ENCODE results near the gene CYP2W1.

Gene CYP2W1

DNA sequence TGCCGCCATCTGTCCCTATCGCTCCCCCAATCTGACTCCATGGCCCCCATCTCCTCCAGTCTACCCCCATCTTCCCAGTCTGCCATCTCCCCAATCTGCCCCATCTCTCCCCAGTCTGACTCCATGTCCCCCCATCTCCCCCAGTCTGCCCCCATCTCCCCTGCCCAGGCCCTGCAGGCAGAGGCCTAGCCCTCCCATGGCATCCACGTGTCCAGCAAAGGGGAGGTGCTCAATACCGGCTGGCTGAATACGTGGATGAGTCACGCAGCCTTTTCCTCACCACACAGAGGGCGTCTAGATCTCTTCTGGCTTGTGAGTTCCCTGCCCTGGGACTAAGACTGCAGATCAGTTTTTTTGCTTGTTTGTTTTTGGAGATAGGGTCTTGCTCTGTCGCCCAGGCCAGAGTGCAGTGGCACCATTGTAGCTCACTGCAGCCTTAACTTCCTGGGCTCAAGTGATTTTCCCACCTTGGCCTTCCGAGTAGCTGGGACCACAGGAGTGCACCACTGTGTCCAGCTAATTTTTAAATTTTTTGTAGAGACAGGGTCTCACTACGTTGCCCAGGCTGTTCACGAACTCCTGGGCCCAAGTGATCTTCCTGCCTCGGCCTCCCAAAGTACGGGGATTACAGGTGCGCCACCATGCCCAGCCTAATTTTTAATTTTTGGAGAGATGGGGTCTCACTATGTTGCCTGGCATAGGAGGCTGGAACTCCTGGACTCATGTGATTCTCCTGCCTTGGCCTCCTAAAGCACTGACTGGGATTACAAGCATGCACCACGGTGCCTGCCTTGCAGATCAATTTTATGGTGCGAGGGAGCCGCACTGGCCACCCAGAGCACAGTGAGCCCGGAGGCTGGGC lies 46.0 kb downstream of the CYP2W1 start:
- ChIA-PET CTCF (interaction anchor here (0.7 to 2.7 kb wide), 3 partner anchors 14 to 36 kb away, joined by 3 to 12 read pairs (median 7); partner anchors contain the start of gene GPR146), POLR2A (no interaction called here)
- DNase-seq (ENCODE audit: extremely low spot score) = peak; percentile 83
- TF ChIP-seq, protein P1, sequence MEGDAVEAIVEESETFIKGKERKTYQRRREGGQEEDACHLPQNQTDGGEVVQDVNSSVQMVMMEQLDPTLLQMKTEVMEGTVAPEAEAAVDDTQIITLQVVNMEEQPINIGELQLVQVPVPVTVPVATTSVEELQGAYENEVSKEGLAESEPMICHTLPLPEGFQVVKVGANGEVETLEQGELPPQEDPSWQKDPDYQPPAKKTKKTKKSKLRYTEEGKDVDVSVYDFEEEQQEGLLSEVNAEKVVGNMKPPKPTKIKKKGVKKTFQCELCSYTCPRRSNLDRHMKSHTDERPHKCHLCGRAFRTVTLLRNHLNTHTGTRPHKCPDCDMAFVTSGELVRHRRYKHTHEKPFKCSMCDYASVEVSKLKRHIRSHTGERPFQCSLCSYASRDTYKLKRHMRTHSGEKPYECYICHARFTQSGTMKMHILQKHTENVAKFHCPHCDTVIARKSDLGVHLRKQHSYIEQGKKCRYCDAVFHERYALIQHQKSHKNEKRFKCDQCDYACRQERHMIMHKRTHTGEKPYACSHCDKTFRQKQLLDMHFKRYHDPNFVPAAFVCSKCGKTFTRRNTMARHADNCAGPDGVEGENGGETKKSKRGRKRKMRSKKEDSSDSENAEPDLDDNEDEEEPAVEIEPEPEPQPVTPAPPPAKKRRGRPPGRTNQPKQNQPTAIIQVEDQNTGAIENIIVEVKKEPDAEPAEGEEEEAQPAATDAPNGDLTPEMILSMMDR (IDR thresholded peaks at IDR 0.05; ENCODE audit: control extremely low read depth, extremely low read depth, low read depth, missing control alignments) = no peak

DNA sequence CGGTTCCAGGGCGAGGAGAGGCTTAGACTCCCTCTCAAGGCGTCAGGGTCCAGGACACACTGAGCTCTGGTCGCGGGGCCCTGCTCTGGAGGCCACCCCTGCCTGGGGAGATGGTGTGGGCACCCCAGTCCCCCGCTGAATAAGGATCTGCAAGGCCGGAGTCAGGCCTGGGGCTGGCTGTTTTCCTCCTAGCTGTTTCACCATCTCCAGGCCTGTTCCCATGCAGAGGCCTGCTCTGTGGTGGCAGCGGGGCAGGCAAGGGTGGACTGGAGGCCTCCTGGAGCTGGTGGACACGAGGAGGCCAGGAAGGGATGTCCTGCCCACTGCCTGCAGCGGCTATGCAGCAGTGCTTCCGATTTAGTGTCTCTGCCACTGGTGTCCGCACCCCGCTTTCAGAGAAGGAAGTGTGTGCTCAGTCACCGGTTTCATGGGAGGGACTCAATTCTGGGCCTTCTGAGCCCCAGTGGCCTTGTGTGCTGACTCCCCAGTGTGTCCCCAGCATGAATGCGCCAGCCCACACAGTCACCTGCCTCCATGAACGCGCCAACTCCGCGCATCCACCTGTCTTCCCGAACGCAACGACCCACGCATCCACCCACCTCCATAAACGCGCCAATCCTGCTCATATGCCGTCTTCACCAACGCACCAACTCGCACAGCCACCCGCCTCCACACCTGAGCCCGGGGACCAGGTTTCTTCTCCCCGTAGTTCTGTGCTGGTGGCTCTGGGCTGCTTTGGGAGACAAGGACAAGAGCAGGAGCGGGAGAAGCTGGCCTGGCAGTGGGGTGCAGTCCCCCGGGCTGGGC lies 46.9 kb downstream of the CYP2W1 start:
- CTCF ChIA-PET = interaction anchor here (1.6 to 2.7 kb wide), 2 partner anchors 14 to 37 kb away, joined by 7 to 12 read pairs; partner anchors contain the start of gene GPR146
- no peak for DNase-seq (ENCODE audit: extremely low spot score)
- POLR2A ChIA-PET = no interaction called here
- TF ChIP-seq, protein P1 (IDR thresholded peaks at IDR 0.05; ENCODE audit: control extremely low read depth, extremely low read depth, low read depth, missing control alignments) = no peak

DNA sequence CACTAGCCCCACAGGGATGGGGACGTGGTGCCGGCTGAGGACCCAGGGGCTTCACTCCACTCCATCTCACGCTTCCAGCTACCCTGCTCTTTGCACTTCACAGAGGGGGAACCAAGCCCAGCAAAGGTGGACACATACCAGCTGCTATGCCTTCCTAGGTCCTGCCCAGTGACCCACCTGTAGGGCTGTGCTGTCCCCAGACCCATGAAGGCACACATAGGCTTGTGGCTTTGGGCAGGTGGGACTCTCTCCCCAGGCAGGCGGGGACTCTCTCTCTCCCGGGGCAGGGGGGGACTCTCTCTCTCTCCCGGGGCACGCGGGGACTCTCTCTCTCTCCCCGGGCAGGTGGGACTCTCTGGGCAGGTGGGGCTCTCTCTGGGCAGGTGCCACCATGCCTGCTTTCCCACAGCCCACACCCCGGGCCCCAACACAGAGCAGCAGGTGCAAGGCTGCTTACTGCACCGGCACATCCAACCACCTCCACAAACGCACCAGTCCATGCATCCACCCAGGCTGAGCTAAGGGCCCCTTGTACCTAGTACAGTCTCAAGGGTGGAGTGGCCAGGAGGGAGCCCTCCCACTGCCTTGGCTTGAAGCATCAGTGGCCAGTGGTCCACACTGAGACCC lies 47.6 kb downstream of the CYP2W1 start:
- no peak for DNase-seq (ENCODE audit: extremely low spot score)
- TF ChIP-seq, protein P1 (IDR thresholded peaks at IDR 0.05; ENCODE audit: control extremely low read depth, extremely low read depth, low read depth, missing control alignments) = no peak
- ChIA-PET POLR2A (no interaction called here), CTCF (interaction anchor here (0.8 to 2.7 kb wide), 2 partner anchors 13 to 37 kb away, joined by 3 to 12 read pairs; partner anchors contain the start of gene GPR146)

DNA sequence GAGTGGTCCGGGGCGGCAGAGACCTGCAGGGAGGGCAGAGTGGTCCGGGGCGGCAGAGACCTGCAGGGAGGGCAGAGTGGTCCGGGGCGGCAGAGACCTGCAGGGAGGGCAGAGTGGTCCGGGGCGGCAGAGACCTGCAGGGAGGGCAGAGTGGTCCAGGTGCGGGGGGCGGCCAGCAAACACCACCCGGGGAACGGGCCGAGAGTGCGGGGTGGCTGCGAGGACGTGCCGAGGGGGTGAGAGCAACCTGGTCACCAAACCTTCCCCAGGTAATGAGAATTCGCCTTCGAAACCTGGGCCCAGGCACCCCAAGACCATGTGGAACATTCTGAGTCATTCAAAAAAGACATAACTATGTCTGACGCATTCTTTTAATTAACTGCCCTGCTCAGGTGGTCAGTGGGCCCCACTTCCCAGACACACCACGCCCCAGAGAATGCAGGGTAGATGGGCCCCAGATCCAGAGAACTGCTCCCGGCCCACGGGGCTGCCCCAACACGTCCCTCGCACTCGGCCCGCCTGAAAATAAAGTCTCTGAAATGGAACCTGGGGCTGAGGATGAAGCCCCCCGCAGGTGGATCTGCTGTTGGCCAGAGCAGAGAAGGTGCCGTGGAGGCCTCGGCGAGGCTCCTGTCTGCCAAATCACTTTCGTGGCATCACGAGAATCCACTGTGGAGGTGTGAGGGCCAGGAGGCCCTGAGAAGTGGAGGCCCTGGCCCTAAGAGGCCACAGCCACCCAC lies 48.9 kb downstream of the CYP2W1 start:
- TF ChIP-seq, protein P1 (IDR thresholded peaks at IDR 0.05; ENCODE audit: control extremely low read depth, extremely low read depth, low read depth, missing control alignments) = no peak
- ChIA-PET POLR2A (no interaction called here), CTCF (no interaction called here)
- DNase-seq (ENCODE audit: extremely low spot score) = no peak

DNA sequence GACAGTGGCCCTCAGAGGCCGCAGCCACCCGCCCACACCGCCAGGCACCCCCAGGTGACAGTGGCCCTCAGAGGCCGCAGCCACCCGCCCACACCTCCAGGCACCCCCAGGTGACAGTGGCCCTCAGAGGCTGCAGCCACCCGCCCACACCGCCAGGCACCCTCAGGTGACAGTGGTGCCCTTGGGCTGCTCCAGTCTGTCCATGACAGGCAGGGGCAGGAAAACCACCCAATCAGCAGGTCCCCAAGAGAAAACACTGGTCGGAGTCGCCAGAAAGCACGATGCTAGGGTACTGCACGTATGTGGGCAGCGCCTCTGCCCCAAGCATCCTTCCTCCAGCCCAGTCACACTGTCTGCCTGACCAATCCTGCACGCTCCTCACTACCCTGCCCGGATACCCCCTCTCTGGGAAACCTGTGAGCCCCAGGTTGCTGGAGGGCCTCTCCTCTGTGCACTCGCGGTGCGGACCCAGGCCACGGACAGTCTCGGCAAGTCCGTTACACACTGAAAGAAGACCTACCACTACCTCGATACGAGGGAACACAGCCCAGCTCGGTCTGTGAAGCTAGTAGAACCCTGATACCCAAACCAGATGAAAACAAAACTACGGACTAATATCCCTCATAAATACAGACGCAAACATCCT lies 49.7 kb downstream of the CYP2W1 start:
- no peak for DNase-seq (ENCODE audit: extremely low spot score)
- ChIA-PET POLR2A (no interaction called here), CTCF (no interaction called here)
- TF ChIP-seq, protein P1 (IDR thresholded peaks at IDR 0.05; ENCODE audit: control extremely low read depth, extremely low read depth, low read depth, missing control alignments) = no peak
